Eye (tissue), 1 donor: ENCODE results near the gene CDKN2AIPNL.

ENCODE experiments used
- DNase-seq: peaks from one replicate; pipeline ENCODE4 v3.0.0-alpha.2; 2015

Gene CDKN2AIPNL, protein sequence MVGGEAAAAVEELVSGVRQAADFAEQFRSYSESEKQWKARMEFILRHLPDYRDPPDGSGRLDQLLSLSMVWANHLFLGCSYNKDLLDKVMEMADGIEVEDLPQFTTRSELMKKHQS

GRCh38 chr5:134411546-134412266 lies at the start of gene CDKN2AIPNL:
TSS of gene CDKN2AIPNL (minus strand) at chr5:134411881. CDS start at chr5:134411854, 27 bp downstream.
- peak; percentile 93 for DNase-seq

GRCh38 chr5:134460551-134460950 lies 48.9 kb upstream of the CDKN2AIPNL start:
- no peak for DNase-seq

- DNase-seq, result no peak
Measured at GRCh38 chr5:134459491-134459890, 47.8 kb upstream of the CDKN2AIPNL start.

DNA sequence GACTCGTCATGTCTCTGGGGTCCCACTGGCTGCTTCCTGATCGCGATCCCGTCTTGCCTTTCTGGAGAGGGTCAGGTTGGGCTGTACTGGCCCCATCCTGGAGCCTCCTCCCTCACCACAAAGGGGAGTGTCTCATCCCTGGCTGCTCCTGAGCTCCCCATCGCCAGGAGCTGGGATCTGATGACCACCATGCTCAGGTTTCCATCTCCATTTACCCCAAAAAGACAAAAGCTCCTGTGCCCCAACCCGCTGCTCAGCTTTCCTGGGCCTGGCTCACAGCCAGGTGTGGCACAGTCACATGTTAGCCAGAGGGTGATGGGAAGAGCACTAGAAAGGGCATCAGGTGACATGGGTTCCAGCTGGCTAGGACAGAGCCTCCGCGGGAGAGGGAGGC lies 47.3 kb upstream of the CDKN2AIPNL start:
- DNase-seq, result no peak

GRCh38 chr5:134458234-134459009 lies 46.7 kb upstream of the CDKN2AIPNL start:
- DNase-seq, result no peak

- no peak for DNase-seq
Measured at GRCh38 chr5:134457801-134458200, 46.1 kb upstream of the CDKN2AIPNL start.

- DNase-seq, result no peak
Measured at GRCh38 chr5:134456825-134457224, 45.1 kb upstream of the CDKN2AIPNL start.

DNA sequence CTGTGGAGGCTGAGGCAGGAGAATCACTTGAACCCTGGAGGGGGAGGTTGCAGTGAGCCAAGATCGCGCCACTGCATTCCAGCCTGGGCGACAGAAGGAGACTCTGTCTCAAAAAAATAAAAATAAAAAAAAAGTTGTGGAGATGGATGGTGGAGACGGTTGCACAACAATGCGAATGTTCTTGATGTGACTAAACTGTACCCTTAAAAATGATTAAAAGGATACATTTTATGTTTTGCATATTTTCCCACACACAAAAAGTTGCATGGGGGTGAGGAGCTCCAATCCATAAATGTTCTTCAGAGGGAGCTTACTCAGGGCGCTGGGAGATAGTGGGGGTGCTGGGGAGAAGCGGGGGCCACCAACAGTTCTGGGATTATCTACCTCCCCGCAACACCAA lies 43.8 kb upstream of the CDKN2AIPNL start:
- DNase-seq, result no peak

GRCh38 chr5:134453016-134453415 lies 41.3 kb upstream of the CDKN2AIPNL start:
- DNase-seq, result no peak

DNA sequence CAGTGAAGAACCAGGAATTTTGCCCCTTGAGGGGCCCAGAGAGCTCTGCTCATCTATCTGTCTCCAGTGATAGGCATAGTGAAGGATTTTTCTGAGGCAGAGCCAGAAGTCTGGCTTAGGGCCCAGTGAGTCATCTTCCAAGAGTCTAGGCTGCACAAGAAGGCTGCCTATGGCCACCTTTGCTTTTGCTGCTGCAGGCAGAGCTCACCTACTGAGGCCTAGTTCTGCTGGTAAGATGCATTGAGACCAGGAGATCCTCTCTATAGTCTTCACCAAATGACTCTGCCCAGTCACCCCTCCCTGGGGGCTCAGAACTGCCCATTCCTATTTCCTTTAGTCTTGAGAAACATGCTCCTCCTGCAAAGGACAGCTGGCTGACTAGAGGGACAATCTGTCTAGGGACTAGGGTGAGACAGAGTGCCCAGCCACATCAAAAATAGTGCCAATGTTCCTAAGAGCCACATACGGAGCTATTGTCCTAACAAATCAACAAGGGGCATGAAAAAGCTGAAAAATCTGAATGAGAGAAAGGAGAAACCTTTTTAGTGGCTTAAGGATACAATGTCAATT lies 40.3 kb upstream of the CDKN2AIPNL start:
- peak; percentile 50 for DNase-seq

DNA sequence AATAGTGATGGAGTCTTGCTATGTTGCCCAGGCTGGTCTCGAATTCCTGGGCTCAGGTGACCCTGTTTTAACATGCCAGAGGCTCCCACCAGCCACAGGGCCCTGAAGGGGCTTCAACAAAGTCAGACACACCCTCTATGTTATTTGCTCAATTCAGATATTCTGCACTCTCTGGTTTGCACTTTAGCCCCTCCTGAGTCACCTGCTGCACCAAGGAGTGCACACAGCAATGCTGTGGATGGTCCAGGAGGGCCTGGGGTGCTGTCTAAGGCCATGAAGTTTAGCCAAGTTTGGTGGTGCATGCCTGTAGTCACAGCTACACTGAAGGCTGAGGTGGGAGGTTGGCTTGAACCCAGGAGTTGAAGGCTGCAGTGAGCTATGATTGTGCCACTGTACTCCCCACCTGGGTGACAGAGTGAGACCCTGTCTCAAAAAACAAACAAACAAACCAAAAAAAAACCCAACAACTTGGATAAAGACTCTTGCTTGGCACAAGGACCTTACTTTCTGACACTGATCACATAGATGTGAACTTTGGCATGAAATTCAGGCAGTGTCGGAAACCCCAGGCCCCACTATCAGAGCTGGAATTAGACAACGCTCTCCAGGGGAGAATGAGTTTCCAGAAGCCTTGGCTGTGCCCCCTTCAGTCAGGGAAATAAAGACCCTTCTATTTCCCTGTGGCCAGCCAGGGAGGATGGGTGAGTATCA lies 39.7 kb upstream of the CDKN2AIPNL start:
- DNase-seq, result no peak

DNA sequence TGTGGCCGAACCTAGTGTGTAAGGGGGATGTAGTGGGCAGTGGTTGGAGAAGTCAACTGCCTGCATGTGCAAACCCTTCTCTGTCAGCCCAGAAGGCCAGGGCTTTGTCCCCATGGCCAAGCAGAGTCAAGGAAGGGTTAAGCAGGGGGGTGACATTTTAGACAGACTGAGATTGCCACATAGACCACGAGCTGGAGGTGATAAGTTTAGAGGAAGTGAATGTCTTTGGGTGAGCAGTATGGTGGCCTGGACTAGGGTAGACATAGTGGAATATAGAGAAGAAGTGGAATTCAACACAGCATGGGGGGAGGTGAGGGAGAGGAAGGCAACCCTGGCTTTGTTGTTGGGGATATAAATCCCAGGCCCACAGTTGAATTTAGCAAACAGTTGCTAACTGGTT lies 38.7 kb upstream of the CDKN2AIPNL start:
- no peak for DNase-seq

- DNase-seq, result no peak
Measured at GRCh38 chr5:134449167-134449566, 37.5 kb upstream of the CDKN2AIPNL start.

GRCh38 chr5:134447815-134448520 lies 36.3 kb upstream of the CDKN2AIPNL start:
- DNase-seq, result no peak

GRCh38 chr5:134446938-134447337 lies 35.3 kb upstream of the CDKN2AIPNL start:
- DNase-seq, result no peak

- no peak for DNase-seq
Measured at GRCh38 chr5:134445856-134446818, 34.5 kb upstream of the CDKN2AIPNL start.

GRCh38 chr5:134444941-134445471 lies 33.3 kb upstream of the CDKN2AIPNL start:
- no peak for DNase-seq

GRCh38 chr5:134440201-134440755 lies 28.6 kb upstream of the CDKN2AIPNL start:
- DNase-seq, result no peak

- peak; percentile 48 for DNase-seq
Measured at GRCh38 chr5:134439210-134439654, 27.6 kb upstream of the CDKN2AIPNL start.

GRCh38 chr5:134438721-134439123 lies 27.0 kb upstream of the CDKN2AIPNL start:
- no peak for DNase-seq
